B cell (primary cell): ENCODE data around the gene RANBP3.

Experiments used
- EZH2 ChIP-seq: IDR thresholded peaks from 2 replicates; pipeline ENCODE4 v1.6.1; 2012; ENCODE audit warnings: borderline replicate concordance, low read depth, mild to moderate bottlenecking, moderate library complexity, low read length; ENCODE audit not compliant: insufficient read depth, poor library complexity, severe bottlenecking
- TF ChIP-seq, protein P1 (sequence below): fragments of 200-600 bp; IDR thresholded peaks from one replicate; pipeline ENCODE4 v1.8.0; 2022; ENCODE audit warnings: antibody characterized with exemption, mild to moderate bottlenecking

DNA sequence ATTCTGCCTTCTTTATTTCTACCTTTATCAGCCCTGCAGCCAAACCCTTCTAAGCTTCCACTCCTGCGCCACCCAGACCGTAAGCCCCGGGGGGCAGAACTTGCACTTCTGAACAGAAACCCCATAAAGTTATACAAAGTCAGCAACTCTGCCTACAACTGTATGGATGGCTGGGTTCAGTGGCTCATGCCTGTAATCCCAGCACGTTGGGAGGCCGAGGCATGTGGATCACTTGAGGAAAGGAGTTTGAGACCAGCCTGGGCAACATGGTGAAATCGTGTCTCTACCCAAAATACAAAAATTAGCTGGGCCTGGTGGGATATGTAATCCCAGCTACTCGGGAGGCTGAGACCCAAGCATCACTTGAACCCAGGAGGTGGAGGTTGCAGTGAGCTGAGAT is 10.4 kb downstream of the RANBP3 start:
- TF ChIP-seq EZH2 = no peak
- TF ChIP-seq, protein P1, sequence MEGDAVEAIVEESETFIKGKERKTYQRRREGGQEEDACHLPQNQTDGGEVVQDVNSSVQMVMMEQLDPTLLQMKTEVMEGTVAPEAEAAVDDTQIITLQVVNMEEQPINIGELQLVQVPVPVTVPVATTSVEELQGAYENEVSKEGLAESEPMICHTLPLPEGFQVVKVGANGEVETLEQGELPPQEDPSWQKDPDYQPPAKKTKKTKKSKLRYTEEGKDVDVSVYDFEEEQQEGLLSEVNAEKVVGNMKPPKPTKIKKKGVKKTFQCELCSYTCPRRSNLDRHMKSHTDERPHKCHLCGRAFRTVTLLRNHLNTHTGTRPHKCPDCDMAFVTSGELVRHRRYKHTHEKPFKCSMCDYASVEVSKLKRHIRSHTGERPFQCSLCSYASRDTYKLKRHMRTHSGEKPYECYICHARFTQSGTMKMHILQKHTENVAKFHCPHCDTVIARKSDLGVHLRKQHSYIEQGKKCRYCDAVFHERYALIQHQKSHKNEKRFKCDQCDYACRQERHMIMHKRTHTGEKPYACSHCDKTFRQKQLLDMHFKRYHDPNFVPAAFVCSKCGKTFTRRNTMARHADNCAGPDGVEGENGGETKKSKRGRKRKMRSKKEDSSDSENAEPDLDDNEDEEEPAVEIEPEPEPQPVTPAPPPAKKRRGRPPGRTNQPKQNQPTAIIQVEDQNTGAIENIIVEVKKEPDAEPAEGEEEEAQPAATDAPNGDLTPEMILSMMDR = no peak
